22Rv1 (cell line): Measurements from ENCODE around the gene NAV2.

Experiments used
- H3K27ac ChIP-seq: fragments of 450-650 bp; 2 replicates; pipeline ENCODE4 v1.5.1; 2017
- CTCF ChIP-seq: fragments of 450-650 bp; IDR thresholded peaks from 2 replicates; pipeline ENCODE4 v1.5.1; 2017; ENCODE audit warnings: mild to moderate bottlenecking
- ZFX ChIP-seq: fragments of 450-650 bp; IDR thresholded peaks from 2 replicates; pipeline ENCODE4 v1.6.1; 2017; ENCODE audit warnings: antibody characterized with exemption, borderline replicate concordance

Gene NAV2

GRCh38 chr11:19826606-19827005 lies 114.0 kb downstream of the NAV2 start:
- no peak for TF ChIP-seq ZFX
- TF ChIP-seq CTCF: no peak
- no peak overlapping the region for H3K27ac ChIP-seq

GRCh38 chr11:19827399-19828135 lies 114.9 kb downstream of the NAV2 start:
- TF ChIP-seq CTCF (no peak), ZFX (no peak)
- no peak overlapping the region for H3K27ac ChIP-seq

- no peak overlapping the region for H3K27ac ChIP-seq
These were observed 115.9 kb downstream of the NAV2 start for GRCh38 chr11:19828382-19829108.

GRCh38 chr11:19829109-19829837 lies 116.6 kb downstream of the NAV2 start:
- no peak overlapping the region for H3K27ac ChIP-seq
- TF ChIP-seq CTCF (no peak), ZFX (no peak)

More at GRCh38 chr11:19828382-19829108, 115.9 kb downstream of the NAV2 start:
- no peak for TF ChIP-seq ZFX
- no peak for TF ChIP-seq CTCF

GRCh38 chr11:19832086-19832750 lies 119.6 kb downstream of the NAV2 start:
- no peak overlapping the region for H3K27ac ChIP-seq
- TF ChIP-seq CTCF (no peak), ZFX (no peak)

- no peak overlapping the region for H3K27ac ChIP-seq
- TF ChIP-seq ZFX (no peak), CTCF (no peak)
These were observed 120.3 kb downstream of the NAV2 start for GRCh38 chr11:19832901-19833300.
